ENCODE measurements around the gene PPM1F.

The PPM1F gene

DNA sequence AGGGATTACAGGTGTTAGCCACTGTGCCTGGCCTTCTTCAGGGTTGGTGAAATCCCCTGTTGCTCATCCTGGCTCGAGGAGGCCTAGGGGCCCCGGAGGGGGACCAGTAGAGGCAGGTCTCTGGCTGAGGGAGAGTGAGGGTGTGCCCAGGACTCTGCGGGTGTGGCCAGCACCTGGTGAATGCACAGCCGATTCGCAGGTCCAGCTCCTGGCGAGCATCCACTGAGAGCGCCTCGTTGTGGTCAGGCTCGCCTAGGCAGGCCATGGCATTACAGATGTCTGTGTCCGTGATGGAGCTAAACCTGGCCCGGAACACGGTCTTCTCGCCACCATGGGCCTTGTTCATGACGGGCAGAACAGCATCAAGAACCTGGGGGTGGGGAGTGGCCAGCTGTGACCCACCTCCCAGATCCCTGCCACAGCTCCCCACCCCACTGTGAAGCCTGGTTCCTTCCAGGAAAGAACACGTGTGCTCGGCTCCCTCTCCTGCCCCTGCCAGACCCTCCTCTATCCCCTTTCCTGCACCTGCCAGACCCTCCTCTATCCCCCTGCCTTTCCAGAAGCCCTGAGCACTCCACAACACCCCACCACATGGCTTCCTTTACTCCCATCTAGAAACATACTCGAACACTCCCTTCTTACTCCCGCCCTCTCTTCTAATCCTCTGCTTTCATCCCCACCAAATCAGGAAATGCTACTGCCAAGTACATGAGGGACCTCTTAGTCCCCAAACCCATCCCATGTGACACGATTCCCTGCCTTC lies 17.6 kb upstream of the PPM1F start:
- Mint-ChIP-seq H3K36me3 (peaks cover 29% of the 10 kb centered on the region), H3K27me3 (no peaks in the 10 kb centered on the region), H3K27ac (no peak overlapping the region), H3K9me3 (no peaks in the 10 kb centered on the region), H3K4me3 (no peak overlapping the region), H3K4me1 (no peaks in the 10 kb centered on the region)
- DNase-seq (ENCODE audit: low spot score in 2 of 2) = no peak
- no peak for ATAC-seq (ENCODE audit: low read depth)

DNA sequence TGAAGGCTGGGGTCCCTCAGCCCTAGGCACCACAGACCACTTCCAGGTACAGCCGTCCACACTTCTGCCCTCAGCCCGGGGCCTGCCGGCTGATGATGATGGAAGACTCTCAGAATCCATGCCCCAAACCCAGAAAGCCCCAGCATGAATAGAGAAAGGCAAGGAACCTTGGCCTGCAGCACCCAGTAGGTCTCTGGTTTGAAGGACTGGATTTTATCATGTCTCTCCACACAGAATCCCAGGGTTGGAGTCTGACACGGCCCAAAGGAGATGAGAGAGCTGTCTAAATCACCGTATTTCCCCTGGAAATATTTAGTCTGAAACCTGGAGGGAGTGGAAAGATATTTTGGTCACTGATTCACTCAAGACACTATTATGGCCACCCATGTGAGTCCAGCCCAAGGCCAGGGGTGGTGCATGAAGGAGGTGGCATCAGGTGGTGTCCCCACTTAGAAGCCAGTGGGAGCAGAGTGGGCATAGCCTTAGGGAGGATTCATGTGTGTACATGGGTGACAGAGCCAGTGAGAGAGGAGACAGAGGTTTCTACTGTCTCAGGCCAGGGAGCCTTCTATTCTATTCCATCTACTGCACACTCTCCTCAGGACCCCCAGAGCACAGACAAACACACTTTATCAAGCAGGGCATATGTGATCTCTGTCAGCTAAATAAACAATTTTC lies 15.9 kb upstream of the PPM1F start:
- H3K27ac Mint-ChIP-seq = no peak overlapping the region
- H3K4me3 Mint-ChIP-seq = no peak overlapping the region
- ATAC-seq (ENCODE audit: low read depth) = no peak
- DNase-seq (ENCODE audit: low spot score in 2 of 2) = no peak
- no peaks in the 10 kb centered on the region for H3K27me3 Mint-ChIP-seq
- H3K36me3 Mint-ChIP-seq = peaks cover 26% of the 10 kb centered on the region
- H3K4me1 Mint-ChIP-seq = no peaks in the 10 kb centered on the region
- H3K9me3 Mint-ChIP-seq = no peaks in the 10 kb centered on the region

DNA sequence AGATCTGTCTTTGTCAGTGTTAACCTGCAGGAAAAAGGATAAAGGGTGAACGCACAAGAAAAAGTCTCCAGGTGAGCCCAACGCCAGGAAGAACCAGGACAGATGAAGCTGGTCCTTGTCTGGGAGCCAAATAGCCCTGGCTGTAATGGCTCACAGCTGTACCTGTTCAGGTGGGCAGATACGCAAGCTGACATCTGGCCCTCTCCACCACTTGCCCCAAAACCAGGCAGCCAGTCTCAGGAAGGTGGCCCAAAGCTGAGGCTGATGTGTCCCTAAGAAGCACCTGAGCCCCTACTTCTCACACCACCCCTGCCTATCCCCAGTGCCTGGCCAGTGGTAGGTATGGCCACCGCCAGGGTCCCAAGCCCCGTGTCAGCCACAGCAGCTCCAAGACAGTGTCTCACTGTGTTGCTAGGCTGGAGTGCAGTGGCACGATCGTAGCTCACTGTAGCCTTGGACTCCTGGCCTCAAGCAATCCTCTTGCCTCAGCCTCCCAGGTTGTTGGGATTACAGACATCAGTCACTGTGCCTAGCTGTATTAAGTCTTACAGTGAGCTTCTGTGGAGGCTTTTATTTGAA lies 15.1 kb upstream of the PPM1F start:
- Mint-ChIP-seq H3K9me3 (no peaks in the 10 kb centered on the region), H3K27ac (no peak overlapping the region), H3K27me3 (no peaks in the 10 kb centered on the region), H3K4me1 (no peaks in the 10 kb centered on the region), H3K4me3 (no peak overlapping the region), H3K36me3 (peaks cover 31% of the 10 kb centered on the region)
- DNase-seq (ENCODE audit: low spot score in 2 of 2) = no peak
- ATAC-seq (ENCODE audit: low read depth) = no peak

DNA sequence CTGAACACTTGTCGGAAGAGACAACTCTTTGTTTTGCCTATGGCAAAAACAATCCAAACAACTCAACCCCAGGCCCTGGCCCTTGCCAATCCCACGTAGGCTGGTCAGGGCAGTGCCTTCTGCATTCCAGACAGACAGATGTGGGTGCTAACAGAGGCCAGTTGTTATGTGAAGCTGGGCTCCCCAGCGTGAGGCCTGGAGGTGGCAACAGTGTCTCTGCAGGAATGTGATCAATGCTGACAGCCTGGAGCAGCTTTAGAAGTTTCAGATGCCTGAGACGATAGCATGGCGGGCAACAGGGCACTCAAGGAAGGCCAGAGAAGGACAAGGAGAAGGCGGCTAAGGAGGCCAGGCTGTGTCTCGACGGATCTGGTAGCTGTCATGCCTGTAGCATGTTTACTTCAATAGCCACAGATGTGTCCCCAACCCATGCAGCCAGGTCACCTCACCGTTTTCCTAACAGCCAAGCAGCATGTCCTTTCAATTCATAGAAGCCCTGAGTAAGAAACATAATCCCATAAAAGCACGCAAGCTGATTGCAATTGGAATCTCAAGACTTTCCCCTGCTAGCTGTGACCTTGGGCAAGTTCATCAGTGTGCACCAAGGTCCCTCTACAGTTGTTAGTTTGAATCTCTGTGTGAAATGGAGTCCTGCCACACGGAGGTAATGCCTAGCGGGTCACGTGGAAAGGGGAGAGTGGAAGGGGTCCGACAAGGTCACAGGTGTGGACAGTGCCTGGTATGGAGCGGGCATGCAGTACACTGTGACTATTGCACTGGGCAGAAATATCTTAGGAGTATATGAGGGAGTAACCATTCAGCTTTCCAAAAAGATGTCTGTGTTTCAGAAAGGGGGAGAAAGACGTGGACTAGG lies 14.2 kb upstream of the PPM1F start:
- Mint-ChIP-seq H3K36me3 (peaks cover 33% of the 10 kb centered on the region), H3K27me3 (no peaks in the 10 kb centered on the region), H3K4me1 (no peaks in the 10 kb centered on the region), H3K4me3 (no peak overlapping the region), H3K27ac (no peak overlapping the region), H3K9me3 (no peaks in the 10 kb centered on the region)
- DNase-seq (ENCODE audit: low spot score in 2 of 2) (no peak), ATAC-seq (ENCODE audit: low read depth) (no peak)

DNA sequence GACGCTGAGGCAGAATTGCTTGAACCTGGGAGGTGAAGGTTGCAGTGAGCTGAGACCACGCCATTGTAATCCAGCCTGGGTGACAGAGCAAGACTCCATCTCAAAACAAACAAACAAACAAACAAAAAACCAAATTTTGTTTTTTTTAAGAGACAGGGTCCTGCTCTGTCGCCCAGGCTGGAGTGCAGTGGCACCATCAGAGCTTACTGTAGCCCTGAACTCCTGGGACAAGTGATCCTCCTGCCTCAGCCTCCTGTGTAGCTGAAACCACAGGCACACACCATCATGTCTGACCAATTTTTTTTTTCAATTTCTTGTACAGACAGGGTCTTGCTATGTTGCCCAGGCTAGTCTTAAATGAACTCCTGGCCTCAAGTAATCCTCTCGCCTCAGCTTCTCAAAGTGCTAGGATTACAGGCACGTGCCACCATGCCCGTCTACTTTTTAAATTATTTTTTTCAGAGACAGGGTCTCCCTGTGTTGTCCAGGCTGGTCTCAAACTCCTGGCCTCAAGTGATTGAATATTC lies 13.2 kb upstream of the PPM1F start:
- Mint-ChIP-seq H3K9me3 (no peaks in the 10 kb centered on the region), H3K27ac (no peak overlapping the region), H3K27me3 (no peaks in the 10 kb centered on the region), H3K4me1 (no peaks in the 10 kb centered on the region), H3K4me3 (no peak overlapping the region), H3K36me3 (peaks cover 31% of the 10 kb centered on the region)
- DNase-seq (ENCODE audit: low spot score in 2 of 2) (no peak), ATAC-seq (ENCODE audit: low read depth) (no peak)

DNA sequence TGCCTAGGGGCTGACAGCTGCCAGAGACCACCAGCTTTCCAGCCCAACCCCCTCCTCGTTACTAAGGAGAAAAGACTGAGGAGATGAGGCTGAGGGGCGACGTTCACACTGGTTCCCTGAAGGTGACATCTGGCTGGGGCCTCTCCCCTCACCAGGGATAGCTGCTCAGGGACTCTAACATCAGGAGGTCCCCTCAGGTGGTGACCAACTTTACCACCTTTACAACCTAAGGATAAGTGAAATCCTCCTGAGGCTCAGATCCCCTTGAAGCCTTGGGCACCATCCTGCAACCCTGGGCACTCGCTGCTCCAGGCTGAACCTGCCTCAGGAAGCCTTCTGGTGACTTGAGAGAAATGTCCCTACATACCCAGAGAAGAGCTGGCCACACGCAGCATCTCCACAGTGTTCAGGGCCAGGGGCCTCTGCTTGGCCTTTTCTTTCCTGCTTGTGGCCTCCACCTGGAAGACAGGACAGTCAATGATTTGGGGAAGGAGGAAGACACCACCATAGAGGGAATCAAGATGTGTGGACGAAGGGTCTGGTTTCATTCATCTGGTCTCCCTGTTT lies 12.4 kb upstream of the PPM1F start:
- H3K4me3 Mint-ChIP-seq = no peak overlapping the region
- DNase-seq (ENCODE audit: low spot score in 2 of 2) (no peak), ATAC-seq (ENCODE audit: low read depth) (no peak)
- H3K4me1 Mint-ChIP-seq = no peaks in the 10 kb centered on the region
- peaks cover 26% of the 10 kb centered on the region for H3K36me3 Mint-ChIP-seq
- H3K27me3 Mint-ChIP-seq = no peaks in the 10 kb centered on the region
- H3K9me3 Mint-ChIP-seq = no peaks in the 10 kb centered on the region
- no peak overlapping the region for H3K27ac Mint-ChIP-seq

DNA sequence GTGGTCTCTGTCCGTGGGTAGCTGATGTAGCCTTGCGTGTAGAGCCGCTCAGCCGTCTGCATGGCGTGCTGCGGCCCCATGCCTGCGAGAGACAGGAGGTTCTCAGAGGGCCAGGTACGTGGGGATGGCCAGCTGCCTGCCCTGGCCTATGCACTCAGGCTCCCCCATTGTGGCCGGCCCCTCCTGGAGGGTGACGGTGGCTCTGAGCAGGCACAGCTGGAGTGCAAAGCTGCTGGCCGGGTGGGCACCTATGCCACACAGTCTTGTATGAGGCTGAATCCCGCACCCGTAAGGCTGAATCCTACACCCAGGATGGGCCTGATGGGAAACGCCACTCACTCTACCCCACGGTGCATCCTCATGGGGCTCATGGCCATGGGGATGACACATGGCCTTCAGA lies 11.6 kb upstream of the PPM1F start:
- Mint-ChIP-seq H3K4me1 (no peaks in the 10 kb centered on the region), H3K36me3 (peaks cover 26% of the 10 kb centered on the region), H3K27ac (no peak overlapping the region), H3K27me3 (no peaks in the 10 kb centered on the region), H3K9me3 (no peaks in the 10 kb centered on the region), H3K4me3 (no peak overlapping the region)
- DNase-seq (ENCODE audit: low spot score in 2 of 2) = no peak
- ATAC-seq (ENCODE audit: low read depth) = no peak

DNA sequence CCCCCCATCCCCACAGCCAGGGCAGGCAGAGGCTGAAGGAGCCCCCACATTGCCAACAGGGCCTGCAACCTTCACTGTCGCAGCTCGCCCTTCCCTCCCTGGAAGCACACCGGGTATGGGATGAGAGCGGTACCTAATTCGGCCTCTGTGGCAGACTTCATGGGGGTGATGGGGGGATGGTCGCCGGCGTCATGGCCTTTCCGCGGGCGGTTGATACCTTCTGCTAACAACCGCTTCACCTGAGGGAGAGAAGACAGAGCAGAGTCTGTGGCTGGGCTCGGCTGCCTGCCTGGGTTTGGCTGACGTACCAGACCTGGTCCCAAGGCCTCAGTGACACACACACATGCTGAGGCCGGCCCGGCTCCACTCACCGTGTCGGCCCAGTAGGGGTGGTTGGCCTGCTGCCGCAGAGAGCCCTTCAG lies 11.2 kb upstream of the PPM1F start:
- DNase-seq (ENCODE audit: low spot score in 2 of 2) (no peak), ATAC-seq (ENCODE audit: low read depth) (no peak)
- no peaks in the 10 kb centered on the region for H3K9me3 Mint-ChIP-seq
- no peaks in the 10 kb centered on the region for H3K4me1 Mint-ChIP-seq
- peaks cover 25% of the 10 kb centered on the region for H3K36me3 Mint-ChIP-seq
- no peaks in the 10 kb centered on the region for H3K27me3 Mint-ChIP-seq
- no peak overlapping the region for H3K27ac Mint-ChIP-seq
- H3K4me3 Mint-ChIP-seq = no peak overlapping the region

DNA sequence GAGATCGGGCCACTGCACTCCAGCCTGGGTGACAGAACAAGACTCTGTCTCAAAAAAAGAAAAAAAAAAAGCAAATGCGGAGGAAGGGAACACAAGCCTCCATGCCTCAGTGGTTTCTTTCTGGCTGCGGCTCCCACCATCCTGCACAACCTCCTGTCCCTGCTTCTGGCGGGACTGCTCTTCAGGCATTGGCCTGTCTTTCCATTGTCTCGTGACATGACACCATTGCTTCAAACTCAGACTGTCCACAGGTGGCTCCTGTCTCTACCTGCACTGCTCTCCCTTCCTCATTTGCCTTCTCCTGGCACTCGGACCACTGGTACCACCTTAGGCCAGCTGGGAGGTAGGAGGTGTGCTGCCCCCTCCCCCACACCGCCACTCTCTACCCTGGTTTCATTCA lies 10.6 kb upstream of the PPM1F start:
- no peak overlapping the region for H3K4me3 Mint-ChIP-seq
- H3K27me3 Mint-ChIP-seq = no peaks in the 10 kb centered on the region
- peaks cover 20% of the 10 kb centered on the region for H3K36me3 Mint-ChIP-seq
- no peak overlapping the region for H3K27ac Mint-ChIP-seq
- no peaks in the 10 kb centered on the region for H3K9me3 Mint-ChIP-seq
- ATAC-seq (ENCODE audit: low read depth) (no peak), DNase-seq (ENCODE audit: low spot score in 2 of 2) (no peak)
- H3K4me1 Mint-ChIP-seq = no peaks in the 10 kb centered on the region

DNA sequence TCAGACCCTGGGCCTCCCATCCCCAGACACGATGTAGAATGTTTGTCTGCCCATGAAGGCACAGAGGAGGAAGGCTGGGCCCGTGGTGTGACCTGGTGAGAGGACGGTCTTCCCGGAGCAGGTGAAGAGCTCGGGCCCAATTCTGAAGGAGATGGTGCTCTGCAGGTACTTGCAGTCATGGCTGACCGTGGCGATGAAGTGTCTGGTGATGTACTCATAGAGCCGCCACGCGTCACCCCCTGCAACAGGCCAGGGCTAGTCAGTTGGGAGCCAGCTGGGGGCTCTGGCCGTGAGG lies 10.0 kb upstream of the PPM1F start:
- ATAC-seq (ENCODE audit: low read depth) = no peak
- Mint-ChIP-seq H3K9me3 (no peaks in the 10 kb centered on the region), H3K36me3 (peaks cover 20% of the 10 kb centered on the region), H3K4me1 (no peaks in the 10 kb centered on the region), H3K27ac (no peak overlapping the region), H3K4me3 (no peak overlapping the region), H3K27me3 (no peaks in the 10 kb centered on the region)
- no peak for DNase-seq (ENCODE audit: low spot score in 2 of 2)

DNA sequence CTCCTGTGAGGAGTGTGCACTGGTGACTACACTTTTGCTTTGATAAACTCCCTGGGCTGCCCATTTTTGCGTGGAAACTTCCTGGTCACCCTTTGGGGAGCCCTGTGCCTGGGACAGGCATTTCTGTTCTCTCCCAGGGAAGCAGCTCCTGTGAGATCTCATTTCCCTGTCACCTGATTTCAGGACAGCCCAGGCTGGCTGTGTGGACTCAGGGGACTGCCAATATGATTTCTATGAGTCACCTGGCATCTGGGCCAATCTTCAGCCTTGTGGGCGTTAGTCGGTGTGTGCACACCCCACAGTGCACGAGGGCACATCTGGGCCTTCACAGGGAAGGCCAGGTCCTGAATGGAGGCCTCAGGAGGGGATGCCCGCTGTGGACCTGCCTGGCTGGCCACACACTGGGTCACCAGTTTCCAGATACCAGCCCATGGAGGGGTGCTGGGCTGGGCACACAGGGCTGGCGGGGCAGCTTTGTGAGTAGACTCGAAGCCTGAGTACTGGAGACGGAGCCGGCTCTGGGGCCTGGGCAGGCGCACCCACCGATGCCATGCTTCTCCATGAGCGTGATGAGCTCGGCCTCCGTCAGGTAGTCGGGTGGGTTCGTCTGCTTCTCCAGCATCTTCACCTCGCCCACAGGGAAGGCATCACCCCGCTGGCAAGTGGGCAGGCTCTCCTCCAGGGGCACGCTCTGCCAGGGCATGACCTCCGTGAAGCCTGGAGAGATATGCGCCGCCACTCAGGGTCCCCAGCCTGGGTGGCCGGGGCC lies 9.4 kb upstream of the PPM1F start:
- H3K4me1 Mint-ChIP-seq = no peaks in the 10 kb centered on the region
- no peaks in the 10 kb centered on the region for H3K9me3 Mint-ChIP-seq
- DNase-seq (ENCODE audit: low spot score in 2 of 2) (no peak), ATAC-seq (ENCODE audit: low read depth) (no peak)
- no peak overlapping the region for H3K27ac Mint-ChIP-seq
- H3K4me3 Mint-ChIP-seq = no peak overlapping the region
- H3K27me3 Mint-ChIP-seq = no peaks in the 10 kb centered on the region
- peaks cover 17% of the 10 kb centered on the region for H3K36me3 Mint-ChIP-seq

DNA sequence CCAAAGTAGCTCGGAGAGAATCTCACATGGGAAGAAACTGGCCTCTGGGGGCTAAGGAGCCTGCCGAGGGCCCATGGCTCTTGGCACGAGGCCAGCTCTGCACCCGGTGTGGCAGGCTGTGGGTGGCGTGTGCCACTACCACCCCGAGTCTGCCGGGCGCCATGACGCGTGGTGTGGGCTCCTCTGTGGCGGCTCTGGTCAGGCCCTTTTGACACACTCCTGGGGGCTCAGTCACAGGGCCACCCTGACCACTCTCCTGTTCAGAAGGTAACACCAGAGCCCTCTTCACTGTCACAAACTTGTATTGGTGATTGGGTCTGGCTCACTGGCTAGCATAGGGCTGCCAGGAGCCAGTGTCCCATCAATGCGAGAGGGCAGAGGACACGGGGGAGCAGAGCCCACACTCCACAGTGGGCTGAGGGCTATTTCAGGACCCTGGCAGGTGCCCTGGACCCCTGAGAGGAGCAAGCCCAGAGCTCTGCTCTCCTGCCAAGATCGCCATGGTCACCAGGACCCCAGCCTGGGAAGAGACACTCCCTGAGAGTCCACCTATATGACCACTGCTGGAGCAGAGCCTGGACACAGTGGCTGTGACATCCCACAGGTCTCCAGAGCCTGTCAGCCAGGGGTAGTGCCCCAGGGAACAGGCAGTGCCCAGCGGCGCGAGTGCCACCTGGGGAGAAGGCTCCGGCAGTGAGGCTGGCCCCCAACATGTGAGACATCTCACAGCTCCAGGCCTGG lies 8.6 kb upstream of the PPM1F start:
- DNase-seq (ENCODE audit: low spot score in 2 of 2) = no peak
- H3K36me3 Mint-ChIP-seq = peaks cover 17% of the 10 kb centered on the region
- no peak for ATAC-seq (ENCODE audit: low read depth)
- no peaks in the 10 kb centered on the region for H3K27me3 Mint-ChIP-seq
- no peaks in the 10 kb centered on the region for H3K9me3 Mint-ChIP-seq
- H3K27ac Mint-ChIP-seq = no peak overlapping the region
- H3K4me3 Mint-ChIP-seq = no peak overlapping the region
- no peaks in the 10 kb centered on the region for H3K4me1 Mint-ChIP-seq
